GM12865 (cell line): Measurements from ENCODE around the gene FILIP1.

Source experiments
- DNase-seq: peaks from one replicate; pipeline ENCODE4 v3.0.0; 2010; ENCODE audit warnings: low read depth
- H3K4me3 ChIP-seq: 2 replicates; pipeline ENCODE4 v1.5.1; 2011; ENCODE audit warnings: mild to moderate bottlenecking, low read depth, low read length, control low read depth
- TF ChIP-seq, protein P1 (sequence below): IDR thresholded peaks from 2 replicates; pipeline ENCODE4 v1.5.1; 2011; ENCODE audit warnings: low read length, control low read depth, low read depth, inconsistent platforms; ENCODE audit not compliant: insufficient read depth; ENCODE audit errors: missing control alignments

The FILIP1 gene

DNA sequence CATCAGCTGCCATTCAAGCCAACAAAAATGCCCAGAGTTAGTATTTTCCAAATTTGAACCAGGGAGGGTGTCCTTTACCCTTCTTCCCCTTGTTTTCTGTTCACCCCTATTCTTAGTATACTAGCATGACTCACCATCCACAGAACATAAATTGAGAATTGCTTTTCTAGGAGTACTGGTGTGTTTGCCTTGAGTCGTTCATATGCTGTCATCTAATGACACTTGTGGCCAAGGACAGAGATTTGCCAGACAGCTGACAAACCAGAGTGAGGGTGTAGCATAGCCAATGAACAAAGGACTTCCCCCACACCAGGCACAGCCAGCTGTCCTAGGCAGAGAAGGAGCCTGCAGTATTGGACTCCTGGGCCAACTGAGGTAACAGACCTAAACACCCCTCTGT lies 62.2 kb downstream of the FILIP1 start:
- TF ChIP-seq, protein P1, sequence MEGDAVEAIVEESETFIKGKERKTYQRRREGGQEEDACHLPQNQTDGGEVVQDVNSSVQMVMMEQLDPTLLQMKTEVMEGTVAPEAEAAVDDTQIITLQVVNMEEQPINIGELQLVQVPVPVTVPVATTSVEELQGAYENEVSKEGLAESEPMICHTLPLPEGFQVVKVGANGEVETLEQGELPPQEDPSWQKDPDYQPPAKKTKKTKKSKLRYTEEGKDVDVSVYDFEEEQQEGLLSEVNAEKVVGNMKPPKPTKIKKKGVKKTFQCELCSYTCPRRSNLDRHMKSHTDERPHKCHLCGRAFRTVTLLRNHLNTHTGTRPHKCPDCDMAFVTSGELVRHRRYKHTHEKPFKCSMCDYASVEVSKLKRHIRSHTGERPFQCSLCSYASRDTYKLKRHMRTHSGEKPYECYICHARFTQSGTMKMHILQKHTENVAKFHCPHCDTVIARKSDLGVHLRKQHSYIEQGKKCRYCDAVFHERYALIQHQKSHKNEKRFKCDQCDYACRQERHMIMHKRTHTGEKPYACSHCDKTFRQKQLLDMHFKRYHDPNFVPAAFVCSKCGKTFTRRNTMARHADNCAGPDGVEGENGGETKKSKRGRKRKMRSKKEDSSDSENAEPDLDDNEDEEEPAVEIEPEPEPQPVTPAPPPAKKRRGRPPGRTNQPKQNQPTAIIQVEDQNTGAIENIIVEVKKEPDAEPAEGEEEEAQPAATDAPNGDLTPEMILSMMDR: no peak
- DNase-seq: peak; percentile 41
- no peak overlapping the region for H3K4me3 ChIP-seq

DNA sequence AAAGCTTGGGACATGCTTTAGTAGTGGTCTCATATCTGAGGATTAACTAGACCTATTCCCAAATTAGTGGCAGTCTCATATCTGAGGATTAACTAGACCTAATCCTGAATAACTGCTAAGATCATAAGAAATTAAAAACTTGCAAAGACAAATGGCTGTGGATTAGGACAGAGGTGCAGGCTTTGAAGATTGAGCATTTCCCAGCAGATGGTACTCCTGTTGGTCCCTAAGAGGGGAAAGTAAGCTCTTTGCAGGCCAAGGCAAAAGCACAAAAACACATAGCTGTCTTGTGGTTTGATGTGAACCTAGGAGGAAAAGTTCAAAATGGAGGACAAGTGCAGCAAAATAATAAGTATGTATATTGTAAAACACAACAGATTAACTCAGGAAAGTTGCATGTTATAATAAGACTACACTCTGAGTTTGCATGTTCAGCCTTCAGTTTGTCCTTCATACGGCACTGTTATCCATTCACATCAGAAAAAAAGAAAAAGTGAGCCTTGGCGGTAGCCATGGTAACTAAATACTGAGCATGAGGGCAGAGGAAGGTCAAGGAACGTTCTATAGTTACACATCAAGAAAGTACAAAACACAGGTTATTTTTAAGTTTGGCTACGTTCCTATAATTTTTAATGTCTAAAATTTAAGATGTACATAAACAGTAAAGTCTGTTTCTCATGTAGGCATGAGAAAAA lies 62.8 kb downstream of the FILIP1 start:
- TF ChIP-seq, protein P1: no peak
- DNase-seq: no peak
- H3K4me3 ChIP-seq: no peak overlapping the region

DNA sequence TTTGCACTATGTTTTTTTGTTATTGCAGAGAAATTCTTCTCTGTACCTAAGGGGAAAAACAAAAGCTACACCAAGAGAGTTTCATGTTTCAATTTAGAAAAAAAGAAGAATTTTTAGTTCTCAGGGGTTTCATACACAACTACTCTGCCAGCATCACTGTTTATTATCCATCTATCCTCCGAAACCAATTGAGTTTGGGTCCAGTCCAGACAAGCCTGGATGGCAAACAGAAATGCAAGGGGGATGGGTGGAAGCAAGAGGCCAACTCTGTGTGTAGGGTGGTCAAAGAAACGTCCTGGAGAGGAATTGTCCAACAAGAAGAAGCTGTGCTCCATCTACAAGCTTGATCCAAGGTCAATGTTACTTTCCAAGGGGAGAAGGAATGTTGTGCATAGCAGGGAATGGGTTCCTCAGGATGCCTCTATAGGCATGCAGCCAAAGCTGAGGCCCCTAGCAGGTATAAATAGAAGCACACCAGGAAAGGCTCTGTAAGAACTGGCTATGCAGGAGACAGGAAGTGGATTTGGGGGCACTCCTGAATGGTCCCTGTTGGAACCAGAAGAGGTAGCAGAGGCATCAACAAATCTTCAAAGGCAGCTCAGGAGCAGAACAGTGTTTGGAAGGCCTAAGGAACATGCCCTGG lies 64.4 kb downstream of the FILIP1 start:
- DNase-seq: peak; percentile 9
- H3K4me3 ChIP-seq: no peak overlapping the region
- TF ChIP-seq, protein P1: no peak

DNA sequence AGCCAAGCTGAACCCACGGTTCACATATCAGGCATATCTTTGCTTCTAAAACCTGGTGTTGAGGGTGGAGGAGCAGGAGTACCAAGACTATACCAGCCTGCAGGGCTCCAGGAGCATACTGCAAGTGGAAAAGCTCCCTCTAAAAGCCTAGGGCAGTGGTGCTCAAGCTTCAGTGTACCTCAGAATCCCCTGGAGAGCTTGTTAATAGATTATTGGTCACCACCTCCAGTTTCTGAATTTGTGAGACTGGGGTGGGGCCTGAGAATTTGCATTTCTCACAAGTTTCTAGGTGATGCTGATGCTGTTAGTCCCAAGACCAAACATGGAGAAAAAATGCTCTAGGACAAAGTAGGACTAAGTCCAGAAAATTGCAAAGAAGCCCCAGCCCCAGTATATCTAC lies 65.4 kb downstream of the FILIP1 start:
- H3K4me3 ChIP-seq: no peak overlapping the region
- TF ChIP-seq, protein P1: no peak
- DNase-seq: peak; percentile 37

DNA sequence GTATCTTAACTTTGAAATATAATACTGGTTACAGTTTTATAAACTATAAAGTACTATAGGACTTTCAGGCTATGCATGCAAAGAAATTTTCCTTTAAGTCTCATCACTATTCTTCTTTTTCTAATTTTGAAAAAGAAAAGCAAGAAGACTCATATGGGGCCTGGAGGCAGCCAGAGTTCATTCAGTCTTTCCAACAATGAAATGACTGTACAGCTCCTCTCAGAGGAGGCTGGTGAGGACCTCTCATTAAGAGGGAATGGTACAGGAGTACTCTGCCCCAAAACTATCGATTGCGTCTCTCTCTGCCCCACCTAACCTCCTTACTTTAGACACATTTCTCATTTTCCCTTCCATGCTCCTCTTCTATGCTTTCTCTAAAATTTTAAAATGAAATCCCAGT lies 66.3 kb downstream of the FILIP1 start:
- DNase-seq: no peak
- TF ChIP-seq, protein P1: no peak
- no peak overlapping the region for H3K4me3 ChIP-seq

DNA sequence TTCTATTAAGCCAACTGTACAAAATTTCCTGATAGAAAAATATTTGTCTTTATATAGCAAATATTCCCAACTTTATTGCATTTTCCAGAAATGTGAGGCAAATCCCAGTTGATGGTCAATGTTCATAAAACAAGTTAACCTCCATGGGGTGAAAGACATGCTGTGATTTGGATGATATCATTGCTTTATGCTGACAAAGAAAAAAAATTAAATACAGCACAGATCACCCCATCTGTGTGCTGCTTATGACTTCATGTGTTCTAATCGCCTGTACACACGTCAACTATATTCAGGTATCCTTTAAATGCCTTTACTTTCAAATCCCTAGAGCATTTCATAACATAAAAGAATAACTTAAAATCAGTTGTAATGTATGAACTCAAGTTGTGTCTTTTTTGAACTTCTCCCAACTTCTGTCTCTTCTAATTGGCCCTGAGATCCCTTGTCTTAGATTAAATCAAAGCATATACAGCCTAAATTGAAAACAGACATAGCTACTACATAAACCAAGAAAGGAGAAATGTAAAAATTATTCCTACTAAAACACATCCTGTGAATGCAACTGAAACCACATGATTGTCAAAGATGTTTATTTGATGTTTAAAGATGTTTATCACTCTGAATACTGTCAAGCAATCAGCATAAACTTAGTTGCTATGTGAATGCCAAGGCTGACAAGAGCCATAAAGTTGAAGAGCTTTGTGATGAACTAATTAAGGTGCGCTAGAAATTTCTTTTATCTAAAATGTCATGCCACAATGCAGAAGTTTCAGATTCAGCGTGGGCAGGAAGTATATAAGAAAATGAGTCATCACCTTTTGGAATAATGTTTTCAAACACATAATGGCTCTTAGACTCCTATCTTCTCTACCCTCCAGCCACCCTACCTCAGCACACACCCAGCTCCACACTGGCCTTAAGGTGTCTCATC lies 68.7 kb downstream of the FILIP1 start:
- H3K4me3 ChIP-seq: no peak overlapping the region
- TF ChIP-seq, protein P1: no peak
- DNase-seq: no peak
